Caco-2 (cell line): ENCODE data around the gene RNU1-3. TPM values are rescaled to one million over a fixed set of nuclear protein-coding genes. Genes with fewer than 3 reads are reported as not detected.
"Not testable (repeated sequence)": the region's sequence is repeated elsewhere in the genome, so short reads cannot be mapped to it uniquely, and the experiment has no call there.

Experiments
- BruUV-seq: library from RNA; stranded (reverse); fragments of 400-500 nt; replicated peaks from 2 replicates; lab custom pipeline; 2021; lab: Mats Ljungman, UMichigan
- CTCF ChIA-PET: fragments of 300-600 bp; sonication (Branson Sonifier 250); formaldehyde crosslinking; loops from one replicate; lab custom pipeline; 2022; ENCODE audit warnings: antibody characterized with exemption; lab: Charles Lee
- POLR2A ChIA-PET: fragments of 300-600 bp; sonication (Branson Sonifier 250); formaldehyde crosslinking; loops from one replicate; lab custom pipeline; 2022; ENCODE audit warnings: antibody characterized with exemption; lab: Charles Lee
- DNase-seq, 2 experiments: peaks; one replicate each; pipeline versions ENCODE4 v3.0.0 to v3.0.0-alpha.2; 2020 to 2022
- H3K27me3 ChIP-seq: replicated peaks from 2 replicates; pipeline ENCODE4 v1.6.0; 2011; ENCODE audit warnings: low read length; ENCODE audit not compliant: control insufficient read depth, insufficient read depth
- H3K36me3 ChIP-seq: 2 replicates; pipeline ENCODE4 v1.5.1; 2011; ENCODE audit warnings: low read length; ENCODE audit not compliant: control insufficient read depth, insufficient read depth
- H3K4me1 ChIP-seq: fragments of 250-450 bp; sonication (Bioruptor Pico); 2 replicates; pipeline ENCODE4 v1.5.1; 2020; ENCODE audit warnings: mild to moderate bottlenecking
- H3K4me3 ChIP-seq: 2 replicates; pipeline ENCODE4 v1.5.1; 2011; ENCODE audit warnings: low read depth, mild to moderate bottlenecking, control low read depth, low read length
- H3K9me3 ChIP-seq: fragments of 250-450 bp; sonication (Bioruptor Pico); 2 replicates; pipeline ENCODE4 v1.5.1; 2020; ENCODE audit warnings: mild to moderate bottlenecking, moderate library complexity
- H3K27ac Mint-ChIP-seq: one replicate; pipeline ENCODE4 v1.8.0; 2022; ENCODE audit warnings: mixed read lengths; ENCODE audit not compliant: unreplicated experiment
- H3K27me3 Mint-ChIP-seq: one replicate; pipeline ENCODE4 v1.8.0; 2022; ENCODE audit warnings: mixed read lengths; ENCODE audit not compliant: insufficient read depth, unreplicated experiment
- H3K36me3 Mint-ChIP-seq: one replicate; pipeline ENCODE4 v1.8.0; 2022; ENCODE audit warnings: mild to moderate bottlenecking, mixed read lengths; ENCODE audit not compliant: insufficient read depth, unreplicated experiment
- H3K4me1 Mint-ChIP-seq: one replicate; pipeline ENCODE4 v1.8.0; 2022; ENCODE audit warnings: low read depth, mixed read lengths; ENCODE audit not compliant: unreplicated experiment
- H3K4me3 Mint-ChIP-seq: one replicate; pipeline ENCODE4 v1.8.0; 2022; ENCODE audit warnings: mild to moderate bottlenecking, moderate library complexity, mixed read lengths; ENCODE audit not compliant: unreplicated experiment
- H3K9me3 Mint-ChIP-seq: one replicate; pipeline ENCODE4 v1.8.0; 2022; ENCODE audit warnings: mixed read lengths; ENCODE audit not compliant: unreplicated experiment
- intact Hi-C: fragments of 100-400 bp; cut with micrococcal nuclease; formaldehyde crosslinking; loops from one replicate; pipeline ENCODE4 v1.10.0; 2022; ENCODE audit not compliant: unreplicated experiment
- total RNA-seq: library from RNA; stranded (reverse); gene quantifications from 2 replicates; pipeline ENCODE4 v1.2.3, GENCODE V29; 2022
- TF ChIP-seq, protein P1 (sequence below), 2 experiments: fragments of 200-600 bp in 1 of 2; IDR thresholded peaks; 1 replicate in 1 of 2; 2 replicates in 1 of 2; pipeline versions ENCODE4 v1.5.1 to v1.8.0; 2011 to 2022; ENCODE audit warnings: antibody characterized with exemption in 1 of 2, control low read depth in 1 of 2, inconsistent platforms in 1 of 2, low read depth in 1 of 2, low read length in 1 of 2, mild to moderate bottlenecking in 1 of 2, moderate library complexity in 1 of 2; ENCODE audit not compliant: insufficient read depth in 1 of 2, severe bottlenecking in 1 of 2, unreplicated experiment in 1 of 2

The RNU1-3 gene
- total RNA-seq, 1 experiment from 2014 or later: 1,622 TPM

DNA sequence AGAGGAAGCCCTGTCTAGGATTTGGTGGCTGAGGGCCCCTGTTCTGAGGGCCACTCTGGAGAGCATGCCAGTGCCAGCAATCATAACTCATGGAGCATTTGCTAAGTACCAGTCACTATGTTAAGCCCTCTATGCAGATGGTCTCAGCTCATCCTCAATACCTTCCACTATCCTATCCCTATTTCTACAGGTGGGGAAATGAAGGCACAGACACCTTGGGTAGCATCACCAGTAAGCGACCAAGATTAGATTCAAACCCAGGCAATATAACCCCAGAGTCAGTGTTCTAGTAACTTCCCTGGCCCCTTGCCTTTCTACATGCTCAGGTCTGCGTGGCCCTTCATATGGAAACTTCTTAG is 45.5 kb downstream of the RNU1-3 start:
- no TSS peak for BruUV-seq
- H3K9me3 ChIP-seq: no peaks in the 10 kb centered on the region
- H3K4me3 ChIP-seq: no peak overlapping the region
- intact Hi-C loops: loop anchor here (2.0 kb wide), 1 partner anchor 280 kb away; no protein-coding TSS in a partner anchor
- no peaks in the 10 kb centered on the region for H3K4me1 Mint-ChIP-seq
- no peaks in the 10 kb centered on the region for H3K27me3 Mint-ChIP-seq
- peaks cover 5% of the 10 kb centered on the region for H3K36me3 Mint-ChIP-seq
- 0 out of 2 replicates have a peak, but pooled peaks cover 3% of the 10 kb centered on the region for H3K4me1 ChIP-seq
- no peak overlapping the region for H3K4me3 Mint-ChIP-seq
- H3K9me3 Mint-ChIP-seq: no peaks in the 10 kb centered on the region
- no peak for DNase-seq
- ChIA-PET POLR2A (interaction anchor here (0.5 kb wide), 1 partner anchor 87 kb away, joined by 8 read pairs; no protein-coding TSS in a partner anchor), CTCF (interaction anchor here (0.7 to 1.0 kb wide), 15 partner anchors 9 to 340 kb away, joined by 3 to 14 read pairs (median 4); no protein-coding TSS in a partner anchor)
- no peak overlapping the region for H3K27ac Mint-ChIP-seq
- TF ChIP-seq, protein P1, sequence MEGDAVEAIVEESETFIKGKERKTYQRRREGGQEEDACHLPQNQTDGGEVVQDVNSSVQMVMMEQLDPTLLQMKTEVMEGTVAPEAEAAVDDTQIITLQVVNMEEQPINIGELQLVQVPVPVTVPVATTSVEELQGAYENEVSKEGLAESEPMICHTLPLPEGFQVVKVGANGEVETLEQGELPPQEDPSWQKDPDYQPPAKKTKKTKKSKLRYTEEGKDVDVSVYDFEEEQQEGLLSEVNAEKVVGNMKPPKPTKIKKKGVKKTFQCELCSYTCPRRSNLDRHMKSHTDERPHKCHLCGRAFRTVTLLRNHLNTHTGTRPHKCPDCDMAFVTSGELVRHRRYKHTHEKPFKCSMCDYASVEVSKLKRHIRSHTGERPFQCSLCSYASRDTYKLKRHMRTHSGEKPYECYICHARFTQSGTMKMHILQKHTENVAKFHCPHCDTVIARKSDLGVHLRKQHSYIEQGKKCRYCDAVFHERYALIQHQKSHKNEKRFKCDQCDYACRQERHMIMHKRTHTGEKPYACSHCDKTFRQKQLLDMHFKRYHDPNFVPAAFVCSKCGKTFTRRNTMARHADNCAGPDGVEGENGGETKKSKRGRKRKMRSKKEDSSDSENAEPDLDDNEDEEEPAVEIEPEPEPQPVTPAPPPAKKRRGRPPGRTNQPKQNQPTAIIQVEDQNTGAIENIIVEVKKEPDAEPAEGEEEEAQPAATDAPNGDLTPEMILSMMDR (IDR thresholded peaks at IDR 0.05; ENCODE audit: insufficient read depth in 1 of 2, low read depth in 1 of 2, low read length in 1 of 2, severe bottlenecking in 1 of 2, unreplicated experiment in 1 of 2): no peak
- no peaks in the 10 kb centered on the region for H3K27me3 ChIP-seq
- 0 out of 2 replicates have a peak, but pooled peaks cover 1% of the 10 kb centered on the region for H3K36me3 ChIP-seq

DNA sequence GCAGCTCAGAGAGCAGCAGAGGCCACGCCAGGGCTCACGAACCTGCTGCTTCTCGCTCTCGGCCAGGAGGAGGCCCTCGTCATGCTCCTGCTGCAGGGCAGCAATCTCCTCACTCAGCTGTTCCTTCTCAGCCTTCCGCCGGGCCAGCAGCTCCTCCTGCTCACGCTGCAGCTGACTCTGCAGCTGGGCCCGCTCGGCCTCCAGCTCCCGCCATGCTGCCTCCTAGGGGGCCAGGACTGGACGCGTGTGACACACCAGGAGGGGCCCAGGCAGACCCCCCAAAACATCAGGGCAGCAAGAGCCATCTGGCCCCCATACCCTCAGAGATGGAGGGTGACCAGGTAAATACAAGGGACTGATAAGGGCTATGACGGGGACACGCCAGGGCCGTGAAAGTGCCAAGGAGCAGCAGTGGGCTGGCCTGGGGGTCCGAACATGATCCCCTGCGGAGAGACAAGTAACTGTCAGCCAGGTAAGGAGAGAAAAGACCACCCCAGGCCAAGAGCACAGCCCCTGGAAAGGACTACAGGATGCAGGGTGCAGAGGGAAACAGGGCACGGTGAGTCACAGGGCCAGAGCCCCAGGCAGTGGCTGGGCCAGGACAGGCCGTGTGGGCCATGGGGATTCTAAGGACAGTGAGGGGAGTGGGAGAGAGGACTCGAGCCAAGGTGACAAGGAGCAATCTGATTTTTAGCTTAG is 46.8 kb downstream of the RNU1-3 start:
- intact Hi-C loops: loop anchor here (2.0 kb wide), 1 partner anchor 281 kb away; no protein-coding TSS in a partner anchor
- H3K4me1 Mint-ChIP-seq, H3K27me3 ChIP-seq, H3K4me3 ChIP-seq, H3K27me3 Mint-ChIP-seq, H3K4me3 Mint-ChIP-seq, H3K9me3 Mint-ChIP-seq, H3K9me3 ChIP-seq, H3K27ac Mint-ChIP-seq, BruUV-seq, H3K4me1 ChIP-seq, CTCF ChIA-PET, H3K36me3 Mint-ChIP-seq, H3K36me3 ChIP-seq, POLR2A ChIA-PET: not testable (repeated sequence)
- peak in 1 of 2 experiments; percentile 55 for DNase-seq

DNA sequence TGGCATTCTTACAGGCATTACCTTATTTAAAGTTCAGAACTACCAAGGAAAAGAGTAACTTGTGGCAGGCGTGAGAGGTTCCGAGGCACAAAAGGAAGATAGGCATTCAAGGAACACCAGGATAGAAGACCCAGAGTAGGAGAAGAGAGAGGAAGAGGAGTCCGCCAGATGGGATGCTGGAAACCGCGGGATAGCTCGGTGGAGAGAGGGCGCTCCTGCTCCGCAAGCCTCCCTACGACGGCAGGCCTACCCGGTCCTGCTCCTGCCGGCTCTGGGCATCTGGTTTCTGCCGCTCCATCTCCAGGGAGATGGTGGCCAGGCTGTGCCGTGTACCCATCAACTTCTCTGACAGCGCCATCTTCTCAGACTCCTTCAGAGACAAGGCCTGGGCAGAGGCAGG is 48.0 kb downstream of the RNU1-3 start:
- Mint-ChIP-seq H3K9me3 (no peaks in the 10 kb centered on the region), H3K27me3 (no peaks in the 10 kb centered on the region), H3K36me3 (no peaks in the 10 kb centered on the region), H3K4me3 (no peak overlapping the region), H3K4me1 (no peaks in the 10 kb centered on the region), H3K27ac (no peak overlapping the region)
- ChIA-PET CTCF (interaction anchor here (0.6 kb wide), 1 partner anchor 88 kb away, joined by 5 read pairs; no protein-coding TSS in a partner anchor), POLR2A (interaction anchor here (0.6 kb wide), 1 partner anchor 74 kb away, joined by 5 read pairs; no protein-coding TSS in a partner anchor)
- TF ChIP-seq, protein P1 (IDR thresholded peaks at IDR 0.05; ENCODE audit: insufficient read depth in 1 of 2, low read depth in 1 of 2, low read length in 1 of 2, severe bottlenecking in 1 of 2, unreplicated experiment in 1 of 2): no peak
- H3K9me3 ChIP-seq: no peaks in the 10 kb centered on the region
- intact Hi-C loops: no loop called here
- DNase-seq: peak in 1 of 2 experiments; percentile 36
- H3K4me3 ChIP-seq: no peak overlapping the region
- no TSS peak for BruUV-seq
- H3K4me1 ChIP-seq: 0 out of 2 replicates have a peak, but pooled peaks cover 3% of the 10 kb centered on the region
- no peaks in the 10 kb centered on the region for H3K27me3 ChIP-seq
- H3K36me3 ChIP-seq: 0 out of 2 replicates have a peak, but pooled peaks cover 1% of the 10 kb centered on the region
